WTC11 (cell line): ENCODE measurements around the gene KRTAP10-2.

Source experiments
- FOXJ3 ChIP-seq: sonication (generic); formaldehyde crosslinking; IDR thresholded peaks from 2 replicates; pipeline ENCODE4 v1.9.0; 2021; ENCODE audit warnings: missing genetic modification reagents, mild to moderate bottlenecking, borderline replicate concordance
- OVOL2 ChIP-seq: fragments of 250-450 bp; sonication (Bioruptor Pico); IDR thresholded peaks from 2 replicates; pipeline ENCODE4 v1.9.0; 2021; ENCODE audit warnings: mild to moderate bottlenecking, borderline replicate concordance
- ZNF423 ChIP-seq: fragments of 250-450 bp; sonication (Bioruptor Pico); IDR thresholded peaks from 2 replicates; pipeline ENCODE4 v2.1.2; 2022; ENCODE audit warnings: mild to moderate bottlenecking, moderate library complexity
- TF ChIP-seq, protein P1 (sequence below): sonication (generic); formaldehyde crosslinking; IDR thresholded peaks from 2 replicates; pipeline ENCODE4 v1.8.1; 2023; ENCODE audit warnings: mild to moderate bottlenecking, missing genetic modification reagents, moderate library complexity
- TF ChIP-seq, protein P2 (sequence below): fragments of 200-600 bp; IDR thresholded peaks from 2 replicates; pipeline ENCODE4 v1.8.0; 2022; ENCODE audit warnings: antibody characterized with exemption
- TF ChIP-seq, protein P3 (sequence below): fragments of 250-450 bp; sonication (Bioruptor Pico); IDR thresholded peaks from 2 replicates; pipeline ENCODE4 v1.9.0; 2021; ENCODE audit warnings: moderate library complexity, mild to moderate bottlenecking, inconsistent platforms, borderline replicate concordance

DNA sequence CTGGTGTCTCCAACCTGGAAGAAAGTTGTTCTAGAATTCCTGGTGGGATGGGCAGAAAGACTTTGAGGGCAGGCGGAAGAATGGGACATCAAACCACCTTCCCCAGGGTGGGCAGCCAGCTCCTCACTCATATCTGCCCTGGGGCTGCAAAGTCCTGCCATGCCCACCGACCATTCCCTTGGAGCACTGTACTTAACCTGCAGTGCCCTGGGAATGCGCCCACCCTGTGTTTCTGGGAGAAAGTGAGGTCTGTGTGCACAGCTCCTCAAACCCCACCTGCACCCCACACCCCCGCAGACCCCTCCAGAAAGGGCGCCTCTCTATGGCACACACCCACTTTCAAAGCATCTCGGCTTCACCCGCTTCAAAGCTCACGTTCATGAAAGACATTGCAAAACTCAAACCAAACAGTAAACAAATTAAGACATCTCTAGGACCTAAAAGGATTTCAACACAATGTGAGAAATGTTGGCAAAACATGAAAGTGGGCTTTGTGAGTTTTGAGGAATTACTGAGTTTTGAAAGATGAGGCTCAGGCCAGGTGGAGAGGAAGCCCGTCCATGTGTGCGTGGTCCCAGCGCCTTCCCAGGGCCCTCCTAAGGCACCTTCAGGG is 36.5 kb downstream of the KRTAP10-2 start:
- TF ChIP-seq, protein P1, sequence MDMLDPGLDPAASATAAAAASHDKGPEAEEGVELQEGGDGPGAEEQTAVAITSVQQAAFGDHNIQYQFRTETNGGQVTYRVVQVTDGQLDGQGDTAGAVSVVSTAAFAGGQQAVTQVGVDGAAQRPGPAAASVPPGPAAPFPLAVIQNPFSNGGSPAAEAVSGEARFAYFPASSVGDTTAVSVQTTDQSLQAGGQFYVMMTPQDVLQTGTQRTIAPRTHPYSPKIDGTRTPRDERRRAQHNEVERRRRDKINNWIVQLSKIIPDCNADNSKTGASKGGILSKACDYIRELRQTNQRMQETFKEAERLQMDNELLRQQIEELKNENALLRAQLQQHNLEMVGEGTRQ: no peak
- TF ChIP-seq, protein P2, sequence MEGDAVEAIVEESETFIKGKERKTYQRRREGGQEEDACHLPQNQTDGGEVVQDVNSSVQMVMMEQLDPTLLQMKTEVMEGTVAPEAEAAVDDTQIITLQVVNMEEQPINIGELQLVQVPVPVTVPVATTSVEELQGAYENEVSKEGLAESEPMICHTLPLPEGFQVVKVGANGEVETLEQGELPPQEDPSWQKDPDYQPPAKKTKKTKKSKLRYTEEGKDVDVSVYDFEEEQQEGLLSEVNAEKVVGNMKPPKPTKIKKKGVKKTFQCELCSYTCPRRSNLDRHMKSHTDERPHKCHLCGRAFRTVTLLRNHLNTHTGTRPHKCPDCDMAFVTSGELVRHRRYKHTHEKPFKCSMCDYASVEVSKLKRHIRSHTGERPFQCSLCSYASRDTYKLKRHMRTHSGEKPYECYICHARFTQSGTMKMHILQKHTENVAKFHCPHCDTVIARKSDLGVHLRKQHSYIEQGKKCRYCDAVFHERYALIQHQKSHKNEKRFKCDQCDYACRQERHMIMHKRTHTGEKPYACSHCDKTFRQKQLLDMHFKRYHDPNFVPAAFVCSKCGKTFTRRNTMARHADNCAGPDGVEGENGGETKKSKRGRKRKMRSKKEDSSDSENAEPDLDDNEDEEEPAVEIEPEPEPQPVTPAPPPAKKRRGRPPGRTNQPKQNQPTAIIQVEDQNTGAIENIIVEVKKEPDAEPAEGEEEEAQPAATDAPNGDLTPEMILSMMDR: no peak
- no peak for TF ChIP-seq OVOL2 (CRISPR knock-in tag)
- no peak for TF ChIP-seq FOXJ3
- TF ChIP-seq ZNF423 (CRISPR knock-in tag): no peak
- TF ChIP-seq, protein P3, sequence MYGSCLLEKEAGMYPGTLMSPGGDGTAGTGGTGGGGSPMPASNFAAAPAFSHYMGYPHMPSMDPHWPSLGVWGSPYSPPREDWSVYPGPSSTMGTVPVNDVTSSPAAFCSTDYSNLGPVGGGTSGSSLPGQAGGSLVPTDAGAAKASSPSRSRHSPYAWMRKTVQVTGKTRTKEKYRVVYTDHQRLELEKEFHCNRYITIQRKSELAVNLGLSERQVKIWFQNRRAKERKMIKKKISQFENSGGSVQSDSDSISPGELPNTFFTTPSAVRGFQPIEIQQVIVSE (CRISPR knock-in tag): no peak
